Activated CD8-positive, alpha-beta memory T cell treated with anti-CD3 and anti-CD28 coated beads, Interleukin-2, amount 50 U/mL, for 48 hours (primary cell): Measurements from ENCODE around the gene ZBTB46.
A peak's percentile ranks its signal among the peaks of the same experiment; 100 is the strongest.

ENCODE experiments used
- DNase-seq: peaks from one replicate; pipeline ENCODE4 v3.0.0-alpha.2; 2020

ZBTB46 gene

DNA sequence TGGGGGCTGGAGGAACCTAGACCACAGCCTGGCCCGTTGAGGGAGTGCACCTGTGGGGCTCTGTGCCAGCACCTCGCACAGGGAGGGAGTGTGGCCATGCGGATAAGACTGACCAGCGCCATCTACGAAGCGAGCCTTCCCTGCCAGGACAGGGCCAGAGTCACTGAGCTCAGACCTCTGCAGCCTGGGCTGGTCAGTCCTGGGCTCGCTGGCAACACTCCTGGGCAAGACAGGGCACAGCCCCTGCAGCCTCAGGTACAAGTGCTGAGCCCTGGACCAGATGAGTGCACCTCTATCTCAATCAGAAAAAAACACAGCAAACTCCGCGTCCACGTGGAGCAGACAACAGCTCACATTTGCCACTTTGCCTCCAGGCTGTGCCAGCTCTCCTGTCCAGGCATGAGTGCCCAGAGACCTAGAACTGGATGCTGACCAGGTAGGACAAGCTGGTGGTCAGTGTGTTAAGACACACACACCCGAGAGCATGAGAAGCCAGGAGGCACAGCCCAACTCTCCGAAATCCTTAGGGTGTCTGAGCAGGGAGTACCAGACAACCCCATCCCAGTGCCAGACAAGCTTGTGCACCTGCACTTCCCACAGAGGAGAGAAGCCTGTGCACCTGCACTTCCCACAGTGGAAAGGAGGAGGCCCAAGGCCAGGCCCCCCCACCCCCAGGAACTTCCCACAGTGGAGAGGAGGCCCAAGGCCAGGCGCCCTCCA lies 128.2 kb downstream of the ZBTB46 start:
- peak; percentile 53 for DNase-seq

DNA sequence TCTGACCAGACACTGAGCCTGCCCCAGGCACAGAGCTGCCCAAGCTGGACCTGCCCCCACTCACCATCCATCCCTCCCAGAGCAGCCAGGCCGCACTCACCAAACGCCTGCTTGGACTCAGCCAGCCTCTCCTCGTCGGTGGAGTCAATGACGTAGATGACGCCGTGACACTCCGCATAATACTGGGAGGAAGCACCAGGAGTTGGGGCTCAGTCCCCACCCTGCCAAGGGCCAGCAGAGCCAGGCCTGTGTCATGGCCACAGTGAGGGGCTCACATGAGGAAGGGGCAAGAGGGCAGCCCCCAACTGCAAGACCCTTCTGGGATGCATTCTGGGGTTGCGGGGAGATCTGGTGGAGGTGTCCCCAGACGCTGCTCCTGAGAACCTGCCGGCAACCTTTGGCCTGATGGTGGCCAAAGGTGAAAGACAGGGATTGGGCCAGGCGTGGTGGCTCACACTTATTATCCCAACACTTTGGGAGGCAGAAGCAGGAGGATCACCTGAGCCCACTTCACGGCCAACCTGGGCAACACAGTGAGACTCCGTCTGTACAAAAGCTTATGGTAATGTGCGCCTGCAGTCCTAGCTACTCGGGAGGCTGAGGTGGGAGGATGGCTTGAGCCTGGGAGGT lies 128.9 kb downstream of the ZBTB46 start:
- DNase-seq: peak; percentile 54

DNA sequence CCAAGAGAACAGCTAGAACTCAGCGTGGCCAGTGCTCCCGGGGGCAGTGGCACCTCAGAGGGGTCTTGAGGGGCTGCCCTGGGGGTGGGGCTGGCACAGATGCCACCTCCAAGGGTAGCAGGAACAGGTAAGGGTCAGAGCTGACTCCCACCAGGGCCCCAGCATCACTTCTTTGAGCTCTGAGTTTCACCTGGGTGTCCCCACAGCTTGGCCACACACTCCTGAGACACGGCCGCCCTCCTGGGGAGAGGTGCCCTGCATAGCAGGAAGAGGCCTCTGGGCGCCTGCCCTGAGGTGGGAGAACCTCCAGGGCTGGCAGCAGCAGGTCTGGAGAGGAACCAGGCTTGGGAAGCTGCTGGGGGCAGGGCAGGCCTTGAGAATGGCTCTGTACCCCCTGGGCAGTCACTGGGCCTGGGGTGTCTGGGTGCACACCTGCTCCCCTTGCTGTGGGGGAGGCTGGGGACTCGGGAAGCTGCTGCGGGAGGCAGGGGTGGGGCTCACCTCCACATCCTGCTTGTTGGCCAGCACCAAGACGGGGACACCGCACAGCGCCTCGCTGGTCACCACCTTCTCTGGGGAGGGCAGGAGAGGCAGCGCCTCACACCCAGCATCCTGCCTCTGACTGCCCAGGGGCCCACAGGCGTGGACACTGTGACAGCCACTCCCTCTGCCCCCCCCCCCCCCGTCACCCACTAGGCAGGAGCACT lies 129.6 kb downstream of the ZBTB46 start:
- peak; percentile 53 for DNase-seq

DNA sequence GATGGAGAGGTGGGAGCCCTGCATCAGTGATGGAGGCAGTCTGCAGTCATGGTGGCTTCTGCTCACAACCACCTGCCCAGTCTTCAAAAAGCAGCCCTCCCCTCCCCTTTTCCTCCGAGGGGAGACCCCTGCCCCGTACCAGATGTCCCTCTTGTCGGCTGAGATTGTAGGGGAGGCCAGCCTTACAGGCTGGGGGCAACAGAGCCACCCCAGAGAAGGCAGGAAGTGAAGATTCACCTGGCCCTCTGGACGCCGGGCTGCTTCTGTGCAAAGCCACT lies 130.1 kb downstream of the ZBTB46 start:
- no peak for DNase-seq

DNA sequence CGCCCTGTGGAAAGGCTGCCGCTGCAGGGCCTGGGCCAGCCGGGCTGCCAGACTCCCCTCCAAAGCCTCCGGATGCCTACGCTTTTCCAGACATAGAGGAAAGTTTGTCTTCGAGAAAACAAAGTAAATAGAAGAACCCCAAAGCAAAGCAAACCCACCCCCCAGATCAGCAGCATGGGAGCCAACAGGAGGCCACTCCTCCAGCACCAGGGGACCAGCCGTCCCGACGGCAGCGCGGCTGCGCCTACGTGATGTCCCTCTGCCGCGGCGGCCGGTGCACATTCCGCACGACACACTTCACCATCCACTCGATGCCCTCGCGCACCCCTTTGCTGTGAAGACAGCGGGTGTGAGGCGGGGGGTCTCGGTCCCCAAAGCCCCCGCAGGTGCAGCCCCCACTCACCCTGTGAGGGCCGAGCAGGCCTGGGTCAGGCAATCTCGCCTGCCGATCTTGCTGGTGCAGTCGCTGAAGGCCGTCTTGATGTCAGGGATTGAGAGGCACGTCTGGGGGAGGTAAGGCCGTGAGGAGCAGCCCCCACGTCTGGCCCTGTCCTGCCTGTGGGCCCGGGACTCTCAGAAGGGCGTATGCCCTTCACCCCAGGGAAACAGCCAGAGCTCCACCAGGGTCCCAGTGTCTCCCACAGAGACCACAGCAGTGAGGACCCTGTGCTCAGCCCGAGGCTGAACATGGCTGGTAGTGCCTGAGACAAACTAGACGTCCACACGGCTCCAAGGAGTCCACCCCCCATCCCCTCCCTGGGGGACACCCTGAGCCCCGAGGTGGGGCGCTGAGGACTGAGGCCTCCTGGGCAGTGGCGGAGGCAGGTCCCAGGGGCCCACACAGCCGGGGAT lies 130.6 kb downstream of the ZBTB46 start:
- DNase-seq: no peak

DNA sequence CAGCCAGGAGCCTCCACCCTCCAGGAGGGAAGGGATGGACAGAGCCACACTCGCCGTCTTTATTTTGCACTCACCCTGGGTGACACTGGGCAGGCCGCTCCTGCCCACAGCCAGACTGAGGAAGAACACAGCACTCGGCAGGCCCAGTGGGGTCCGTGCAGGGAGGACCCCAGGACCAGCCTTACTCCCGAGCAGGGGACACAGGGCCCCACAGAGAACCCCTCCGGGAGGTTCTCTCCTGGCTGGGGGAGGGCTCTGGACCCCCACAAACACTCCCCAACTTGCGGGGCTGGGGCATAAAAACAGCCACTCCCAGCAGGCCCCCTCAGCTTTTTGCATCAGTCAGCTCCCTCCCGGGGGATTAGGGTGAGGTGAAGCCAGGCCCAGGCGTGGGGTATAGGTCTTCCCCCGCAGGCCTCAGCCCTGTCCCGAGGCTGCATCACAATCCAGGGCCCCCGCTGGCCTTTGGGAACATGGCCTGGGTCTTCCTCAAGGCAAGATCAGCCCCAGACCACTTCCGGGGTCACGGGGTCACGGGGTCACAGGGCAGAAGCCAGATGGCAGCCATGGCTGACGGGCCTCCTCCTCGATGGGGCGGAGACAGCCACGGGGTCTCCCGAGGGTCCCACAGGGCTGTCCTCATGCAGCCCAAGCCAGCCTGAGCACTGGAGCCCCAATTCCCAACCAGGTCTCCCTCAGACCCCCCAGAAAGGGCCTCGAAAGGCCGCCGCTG lies 131.4 kb downstream of the ZBTB46 start:
- DNase-seq: no peak

DNA sequence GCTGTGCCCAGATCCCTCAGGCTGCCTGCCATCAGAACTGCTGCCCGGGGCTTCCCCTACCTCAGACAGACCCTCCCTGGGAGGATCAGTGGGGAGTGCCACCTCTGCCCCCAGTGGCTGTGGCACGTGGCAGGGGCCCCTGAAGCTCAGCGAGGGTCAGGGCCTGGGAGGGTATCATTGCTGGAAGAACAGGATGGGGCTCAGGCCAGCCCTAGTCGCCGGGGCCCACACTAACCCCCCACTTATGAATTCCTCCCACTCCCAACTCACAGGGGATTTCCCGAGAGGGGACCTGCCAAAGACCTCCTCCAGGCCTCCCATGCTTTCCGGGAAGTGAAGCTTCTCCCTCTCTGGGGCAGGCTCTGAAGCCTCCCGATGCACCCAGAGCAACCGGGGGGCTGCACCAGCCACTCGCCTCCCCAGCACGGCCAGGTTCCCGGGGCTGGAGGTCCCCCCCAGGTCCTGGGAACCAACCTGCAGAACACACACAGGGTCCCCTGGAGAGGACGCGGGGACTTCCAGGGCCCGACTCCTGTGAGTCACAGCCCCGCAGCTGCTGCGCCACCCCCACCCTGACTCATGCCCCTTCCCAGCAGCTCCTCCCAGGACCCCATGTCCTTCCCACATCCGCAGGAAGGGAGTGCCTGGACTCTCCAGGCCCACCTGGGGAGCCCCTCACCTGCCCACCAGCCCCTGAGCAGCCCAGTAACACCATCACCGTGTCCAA lies 132.2 kb downstream of the ZBTB46 start:
- peak; percentile 78 for DNase-seq

- DNase-seq: no peak
Measured at GRCh38 chr20:63697868-63698545, 133.1 kb downstream of the ZBTB46 start.

DNA sequence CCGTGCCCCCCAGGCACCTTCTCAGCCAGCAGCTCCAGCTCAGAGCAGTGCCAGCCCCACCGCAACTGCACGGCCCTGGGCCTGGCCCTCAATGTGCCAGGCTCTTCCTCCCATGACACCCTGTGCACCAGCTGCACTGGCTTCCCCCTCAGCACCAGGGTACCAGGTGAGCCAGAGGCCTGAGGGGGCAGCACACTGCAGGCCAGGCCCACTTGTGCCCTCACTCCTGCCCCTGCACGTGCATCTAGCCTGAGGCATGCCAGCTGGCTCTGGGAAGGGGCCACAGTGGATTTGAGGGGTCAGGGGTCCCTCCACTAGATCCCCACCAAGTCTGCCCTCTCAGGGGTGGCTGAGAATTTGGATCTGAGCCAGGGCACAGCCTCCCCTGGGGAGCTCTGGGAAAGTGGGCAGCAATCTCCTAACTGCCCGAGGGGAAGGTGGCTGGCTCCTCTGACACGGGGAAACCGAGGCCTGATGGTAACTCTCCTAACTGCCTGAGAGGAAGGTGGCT lies 133.7 kb downstream of the ZBTB46 start:
- DNase-seq: no peak

- no peak for DNase-seq
Measured at GRCh38 chr20:63696628-63697356, 134.3 kb downstream of the ZBTB46 start, which contains the start of gene TNFRSF6B. Gene TNFRSF6B, plus strand, starts transcription at chr20:63696652. Its CDS starts 116 bp downstream, at chr20:63696768.

DNA sequence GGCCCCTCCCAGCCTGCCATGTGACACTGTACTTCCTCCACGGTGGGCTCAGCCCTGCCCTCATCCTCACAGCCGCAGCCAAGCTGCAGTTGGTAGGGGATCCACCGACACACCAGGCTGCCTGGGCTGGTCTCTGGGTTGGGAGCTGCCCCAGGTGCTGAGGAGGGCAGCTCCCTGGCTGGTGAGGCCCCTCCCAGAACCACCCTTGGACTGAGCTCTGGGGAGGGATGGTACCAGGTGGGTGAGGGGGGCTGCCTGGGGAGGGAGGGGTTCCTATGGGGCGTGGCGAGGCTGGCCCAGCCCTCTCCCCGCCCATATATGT lies 134.8 kb downstream of the ZBTB46 start:
- no peak for DNase-seq

DNA sequence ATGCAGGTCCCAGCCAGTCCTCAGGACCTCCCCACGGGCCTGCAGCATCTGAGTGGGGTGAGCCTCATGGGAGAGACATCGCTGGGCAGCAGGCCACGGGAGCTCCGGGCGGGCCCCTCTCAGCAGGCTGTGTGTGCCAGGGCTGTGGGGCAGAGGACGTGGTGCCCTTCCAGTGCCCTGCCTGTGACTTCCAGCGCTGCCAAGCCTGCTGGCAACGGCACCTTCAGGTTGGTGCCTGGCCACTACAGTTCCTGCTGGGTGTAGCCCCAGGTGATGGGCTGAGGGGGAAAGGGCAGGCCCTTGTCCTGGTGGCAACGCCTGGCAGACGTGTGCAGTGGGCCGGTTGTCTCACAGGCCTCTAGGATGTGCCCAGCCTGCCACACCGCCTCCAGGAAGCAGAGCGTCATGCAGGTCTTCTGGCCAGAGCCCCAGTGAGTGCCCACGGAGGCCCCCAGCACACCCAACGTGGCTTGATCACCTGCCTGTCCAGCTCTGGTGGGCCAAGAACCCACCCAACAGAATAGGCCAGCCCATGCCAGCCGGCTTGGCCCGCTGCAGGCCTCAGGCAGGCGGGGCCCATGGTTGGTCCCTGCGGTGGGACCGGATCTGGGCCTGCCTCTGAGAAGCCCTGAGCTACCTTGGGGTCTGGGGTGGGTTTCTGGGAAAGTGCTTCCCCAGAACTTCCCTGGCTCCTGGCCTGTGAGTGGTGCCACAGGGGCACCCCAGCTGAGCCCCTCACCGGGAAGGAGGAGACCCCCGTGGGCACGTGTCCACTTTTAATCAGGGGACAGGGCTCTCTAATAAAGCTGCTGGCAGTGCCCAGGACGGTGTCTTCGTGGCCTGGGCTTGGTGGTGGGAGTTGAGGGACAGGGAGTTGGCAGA lies 135.4 kb downstream of the ZBTB46 start:
- no peak for DNase-seq

DNA sequence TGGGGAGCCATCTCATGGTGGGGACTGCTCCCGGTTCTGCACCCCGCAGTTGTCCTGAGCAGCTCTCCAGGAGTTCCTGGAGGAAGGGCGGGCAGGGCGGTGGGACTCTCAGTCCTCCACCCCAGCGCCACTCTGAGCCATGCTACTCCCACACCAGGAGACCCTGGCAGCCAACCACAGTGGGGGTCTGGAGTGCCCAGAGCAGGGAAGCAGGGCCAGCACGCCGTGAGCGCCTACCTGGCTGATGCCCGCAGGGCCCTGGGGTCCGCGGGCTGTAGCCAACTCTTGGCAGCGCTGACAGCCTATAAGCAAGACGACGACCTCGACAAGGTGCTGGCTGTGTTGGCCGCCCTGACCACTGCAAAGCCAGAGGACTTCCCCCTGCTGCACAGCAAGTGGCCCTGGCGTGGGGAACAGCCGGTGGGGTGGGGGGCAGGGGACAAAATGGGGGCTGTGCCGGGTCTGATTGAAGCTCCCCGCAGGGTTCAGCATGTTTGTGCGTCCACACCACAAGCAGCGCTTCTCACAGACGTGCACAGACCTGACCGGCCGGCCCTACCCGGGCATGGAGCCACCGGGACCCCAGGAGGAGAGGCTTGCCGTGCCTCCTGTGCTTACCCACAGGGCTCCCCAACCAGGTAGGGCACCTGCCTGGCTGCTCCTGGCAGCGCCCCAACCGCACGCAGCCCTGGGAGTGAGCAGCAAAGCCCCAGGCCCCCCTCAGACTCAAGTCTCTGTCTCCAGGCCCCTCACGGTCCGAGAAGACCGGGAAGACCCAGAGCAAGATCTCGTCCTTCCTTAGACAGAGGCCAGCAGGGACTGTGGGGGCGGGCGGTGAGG lies 136.3 kb downstream of the ZBTB46 start:
- no peak for DNase-seq

- DNase-seq: no peak
Measured at GRCh38 chr20:63693733-63694583, 137.1 kb downstream of the ZBTB46 start.
